Measurements from ENCODE around the gene SLC35F4.

GRCh38 chr14:57656853-57657252, 209.0 kb downstream of the SLC35F4 start:
- TF ChIP-seq, protein P1, sequence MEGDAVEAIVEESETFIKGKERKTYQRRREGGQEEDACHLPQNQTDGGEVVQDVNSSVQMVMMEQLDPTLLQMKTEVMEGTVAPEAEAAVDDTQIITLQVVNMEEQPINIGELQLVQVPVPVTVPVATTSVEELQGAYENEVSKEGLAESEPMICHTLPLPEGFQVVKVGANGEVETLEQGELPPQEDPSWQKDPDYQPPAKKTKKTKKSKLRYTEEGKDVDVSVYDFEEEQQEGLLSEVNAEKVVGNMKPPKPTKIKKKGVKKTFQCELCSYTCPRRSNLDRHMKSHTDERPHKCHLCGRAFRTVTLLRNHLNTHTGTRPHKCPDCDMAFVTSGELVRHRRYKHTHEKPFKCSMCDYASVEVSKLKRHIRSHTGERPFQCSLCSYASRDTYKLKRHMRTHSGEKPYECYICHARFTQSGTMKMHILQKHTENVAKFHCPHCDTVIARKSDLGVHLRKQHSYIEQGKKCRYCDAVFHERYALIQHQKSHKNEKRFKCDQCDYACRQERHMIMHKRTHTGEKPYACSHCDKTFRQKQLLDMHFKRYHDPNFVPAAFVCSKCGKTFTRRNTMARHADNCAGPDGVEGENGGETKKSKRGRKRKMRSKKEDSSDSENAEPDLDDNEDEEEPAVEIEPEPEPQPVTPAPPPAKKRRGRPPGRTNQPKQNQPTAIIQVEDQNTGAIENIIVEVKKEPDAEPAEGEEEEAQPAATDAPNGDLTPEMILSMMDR (conservative IDR thresholded peaks at IDR 0.05; ENCODE audit: low read depth, low read length) = no peak
- no peak for TF ChIP-seq EZH2 (IDR thresholded peaks at IDR 0.05; ENCODE audit: borderline replicate concordance, low read depth, low read length, poor library complexity, severe bottlenecking)
